ENCODE data around the gene PTPRN2.

Gene PTPRN2

GRCh38 chr7:157769526-157770215, 818.0 kb downstream of the PTPRN2 start:
- no peaks in the 10 kb centered on the region for H3K36me3 ChIP-seq (ENCODE audit: control insufficient read depth in 2 of 2, insufficient read depth in 2 of 2, low read length in 2 of 2)
- no peak overlapping the region for H3K27ac ChIP-seq (ENCODE audit: low read depth in 2 of 2, low read length in 2 of 2)
- H3K27me3 ChIP-seq (ENCODE audit: control insufficient read depth in 2 of 2, insufficient read depth in 2 of 2, low read length in 2 of 2), result no peaks in the 10 kb centered on the region
- peaks cover 4 to 7% of the 10 kb centered on the region in 2 donors for H3K9me3 ChIP-seq (ENCODE audit: control insufficient read depth in 2 of 2, low read length in 2 of 2)
- H3K9ac ChIP-seq (ENCODE audit: low read depth in 1 of 2, low read length in 2 of 2), result no peak overlapping the region
- no peak overlapping the region for H3K4me3 ChIP-seq (ENCODE audit: low read length in 2 of 2)
- no peaks in the 10 kb centered on the region for H3K4me1 ChIP-seq (ENCODE audit: control insufficient read depth in 2 of 2, insufficient read depth in 2 of 2, low read length in 2 of 2)

GRCh38 chr7:157769086-157769485, 818.5 kb downstream of the PTPRN2 start:
- Histone ChIP-seq H3K4me3 (ENCODE audit: low read length in 2 of 2) (no peak overlapping the region), H3K27ac (ENCODE audit: low read depth in 2 of 2, low read length in 2 of 2) (no peak overlapping the region), H3K4me1 (ENCODE audit: control insufficient read depth in 2 of 2, insufficient read depth in 2 of 2, low read length in 2 of 2) (no peaks in the 10 kb centered on the region), H3K27me3 (ENCODE audit: control insufficient read depth in 2 of 2, insufficient read depth in 2 of 2, low read length in 2 of 2) (no peaks in the 10 kb centered on the region), H3K9ac (ENCODE audit: low read depth in 1 of 2, low read length in 2 of 2) (no peak overlapping the region), H3K9me3 (ENCODE audit: control insufficient read depth in 2 of 2, low read length in 2 of 2) (peaks cover 4 to 7% of the 10 kb centered on the region in 2 donors), H3K36me3 (ENCODE audit: control insufficient read depth in 2 of 2, insufficient read depth in 2 of 2, low read length in 2 of 2) (no peaks in the 10 kb centered on the region)

GRCh38 chr7:157768198-157768597, 819.4 kb downstream of the PTPRN2 start:
- no peak overlapping the region for H3K9ac ChIP-seq (ENCODE audit: low read depth in 1 of 2, low read length in 2 of 2)
- peaks cover 4 to 7% of the 10 kb centered on the region in 2 donors for H3K9me3 ChIP-seq (ENCODE audit: control insufficient read depth in 2 of 2, low read length in 2 of 2)
- H3K27ac ChIP-seq (ENCODE audit: low read depth in 2 of 2, low read length in 2 of 2), result no peak overlapping the region
- H3K4me3 ChIP-seq (ENCODE audit: low read length in 2 of 2), result no peak overlapping the region
- no peaks in the 10 kb centered on the region for H3K36me3 ChIP-seq (ENCODE audit: control insufficient read depth in 2 of 2, insufficient read depth in 2 of 2, low read length in 2 of 2)
- no peaks in the 10 kb centered on the region for H3K27me3 ChIP-seq (ENCODE audit: control insufficient read depth in 2 of 2, insufficient read depth in 2 of 2, low read length in 2 of 2)
- no peaks in the 10 kb centered on the region for H3K4me1 ChIP-seq (ENCODE audit: control insufficient read depth in 2 of 2, insufficient read depth in 2 of 2, low read length in 2 of 2)

GRCh38 chr7:157767506-157768197, 820.0 kb downstream of the PTPRN2 start:
- H3K9ac ChIP-seq (ENCODE audit: low read depth in 1 of 2, low read length in 2 of 2), result no peak overlapping the region
- H3K27ac ChIP-seq (ENCODE audit: low read depth in 2 of 2, low read length in 2 of 2), result no peak overlapping the region
- H3K4me1 ChIP-seq (ENCODE audit: control insufficient read depth in 2 of 2, insufficient read depth in 2 of 2, low read length in 2 of 2), result no peaks in the 10 kb centered on the region
- H3K27me3 ChIP-seq (ENCODE audit: control insufficient read depth in 2 of 2, insufficient read depth in 2 of 2, low read length in 2 of 2), result no peaks in the 10 kb centered on the region
- peaks cover 4 to 7% of the 10 kb centered on the region in 2 donors for H3K9me3 ChIP-seq (ENCODE audit: control insufficient read depth in 2 of 2, low read length in 2 of 2)
- no peak overlapping the region for H3K4me3 ChIP-seq (ENCODE audit: low read length in 2 of 2)
- no peaks in the 10 kb centered on the region for H3K36me3 ChIP-seq (ENCODE audit: control insufficient read depth in 2 of 2, insufficient read depth in 2 of 2, low read length in 2 of 2)

- H3K27ac ChIP-seq (ENCODE audit: low read depth in 2 of 2, low read length in 2 of 2), result no peak overlapping the region
- H3K36me3 ChIP-seq (ENCODE audit: control insufficient read depth in 2 of 2, insufficient read depth in 2 of 2, low read length in 2 of 2), result no peaks in the 10 kb centered on the region
- H3K4me3 ChIP-seq (ENCODE audit: low read length in 2 of 2), result no peak overlapping the region
- no peaks in the 10 kb centered on the region for H3K4me1 ChIP-seq (ENCODE audit: control insufficient read depth in 2 of 2, insufficient read depth in 2 of 2, low read length in 2 of 2)
- no peaks in the 10 kb centered on the region for H3K27me3 ChIP-seq (ENCODE audit: control insufficient read depth in 2 of 2, insufficient read depth in 2 of 2, low read length in 2 of 2)
- H3K9me3 ChIP-seq (ENCODE audit: control insufficient read depth in 2 of 2, low read length in 2 of 2), result peaks cover under 1 to 7% of the 10 kb centered on the region in 2 donors
- H3K9ac ChIP-seq (ENCODE audit: low read depth in 1 of 2, low read length in 2 of 2), result no peak overlapping the region
These were observed 821.5 kb downstream of the PTPRN2 start for GRCh38 chr7:157766098-157766497.

- H3K27ac ChIP-seq (ENCODE audit: low read depth in 2 of 2, low read length in 2 of 2), result no peak overlapping the region
- no peaks in the 10 kb centered on the region for H3K36me3 ChIP-seq (ENCODE audit: control insufficient read depth in 2 of 2, insufficient read depth in 2 of 2, low read length in 2 of 2)
- H3K27me3 ChIP-seq (ENCODE audit: control insufficient read depth in 2 of 2, insufficient read depth in 2 of 2, low read length in 2 of 2), result no peaks in the 10 kb centered on the region
- H3K9ac ChIP-seq (ENCODE audit: low read depth in 1 of 2, low read length in 2 of 2), result no peak overlapping the region
- H3K4me1 ChIP-seq (ENCODE audit: control insufficient read depth in 2 of 2, insufficient read depth in 2 of 2, low read length in 2 of 2), result no peaks in the 10 kb centered on the region
- H3K4me3 ChIP-seq (ENCODE audit: low read length in 2 of 2), result no peak overlapping the region
- peaks cover 0 to 7% of the 10 kb centered on the region in 2 donors for H3K9me3 ChIP-seq (ENCODE audit: control insufficient read depth in 2 of 2, low read length in 2 of 2)
These were observed 822.6 kb downstream of the PTPRN2 start for GRCh38 chr7:157764946-157765537.

- Histone ChIP-seq H3K9ac (ENCODE audit: low read depth in 1 of 2, low read length in 2 of 2) (no peak overlapping the region), H3K4me1 (ENCODE audit: control insufficient read depth in 2 of 2, insufficient read depth in 2 of 2, low read length in 2 of 2) (no peaks in the 10 kb centered on the region), H3K4me3 (ENCODE audit: low read length in 2 of 2) (no peak overlapping the region), H3K36me3 (ENCODE audit: control insufficient read depth in 2 of 2, insufficient read depth in 2 of 2, low read length in 2 of 2) (no peaks in the 10 kb centered on the region), H3K9me3 (ENCODE audit: control insufficient read depth in 2 of 2, low read length in 2 of 2) (peaks cover 0 to 7% of the 10 kb centered on the region in 2 donors), H3K27ac (ENCODE audit: low read depth in 2 of 2, low read length in 2 of 2) (no peak overlapping the region), H3K27me3 (ENCODE audit: control insufficient read depth in 2 of 2, insufficient read depth in 2 of 2, low read length in 2 of 2) (no peaks in the 10 kb centered on the region)
These were observed 823.4 kb downstream of the PTPRN2 start for GRCh38 chr7:157764193-157764592.

- H3K27me3 ChIP-seq (ENCODE audit: control insufficient read depth in 2 of 2, insufficient read depth in 2 of 2, low read length in 2 of 2), result no peaks in the 10 kb centered on the region
- H3K36me3 ChIP-seq (ENCODE audit: control insufficient read depth in 2 of 2, insufficient read depth in 2 of 2, low read length in 2 of 2), result no peaks in the 10 kb centered on the region
- no peak overlapping the region for H3K4me3 ChIP-seq (ENCODE audit: low read length in 2 of 2)
- no peaks in the 10 kb centered on the region for H3K4me1 ChIP-seq (ENCODE audit: control insufficient read depth in 2 of 2, insufficient read depth in 2 of 2, low read length in 2 of 2)
- H3K9me3 ChIP-seq (ENCODE audit: control insufficient read depth in 2 of 2, low read length in 2 of 2), result peaks cover 0 to 7% of the 10 kb centered on the region in 2 donors
- no peak overlapping the region for H3K27ac ChIP-seq (ENCODE audit: low read depth in 2 of 2, low read length in 2 of 2)
- H3K9ac ChIP-seq (ENCODE audit: low read depth in 1 of 2, low read length in 2 of 2), result no peak overlapping the region
These were observed 824.2 kb downstream of the PTPRN2 start for GRCh38 chr7:157763279-157764000.

GRCh38 chr7:157762824-157763223, 824.8 kb downstream of the PTPRN2 start:
- Histone ChIP-seq H3K9ac (ENCODE audit: low read depth in 1 of 2, low read length in 2 of 2) (no peak overlapping the region), H3K4me3 (ENCODE audit: low read length in 2 of 2) (no peak overlapping the region), H3K27ac (ENCODE audit: low read depth in 2 of 2, low read length in 2 of 2) (no peak overlapping the region), H3K9me3 (ENCODE audit: control insufficient read depth in 2 of 2, low read length in 2 of 2) (peaks cover 0 to 7% of the 10 kb centered on the region in 2 donors), H3K36me3 (ENCODE audit: control insufficient read depth in 2 of 2, insufficient read depth in 2 of 2, low read length in 2 of 2) (no peaks in the 10 kb centered on the region), H3K27me3 (ENCODE audit: control insufficient read depth in 2 of 2, insufficient read depth in 2 of 2, low read length in 2 of 2) (no peaks in the 10 kb centered on the region), H3K4me1 (ENCODE audit: control insufficient read depth in 2 of 2, insufficient read depth in 2 of 2, low read length in 2 of 2) (no peaks in the 10 kb centered on the region)
